OCI-M1 (cell line): ENCODE results near the gene DQX1.
A peak's percentile ranks its signal among the peaks of the same experiment; 100 is the strongest.

ENCODE experiments used
- DNase-seq: peaks from one replicate; lab custom pipeline; 2025; lab: John Stamatoyannopoulos, UW

The DQX1 gene

DNA sequence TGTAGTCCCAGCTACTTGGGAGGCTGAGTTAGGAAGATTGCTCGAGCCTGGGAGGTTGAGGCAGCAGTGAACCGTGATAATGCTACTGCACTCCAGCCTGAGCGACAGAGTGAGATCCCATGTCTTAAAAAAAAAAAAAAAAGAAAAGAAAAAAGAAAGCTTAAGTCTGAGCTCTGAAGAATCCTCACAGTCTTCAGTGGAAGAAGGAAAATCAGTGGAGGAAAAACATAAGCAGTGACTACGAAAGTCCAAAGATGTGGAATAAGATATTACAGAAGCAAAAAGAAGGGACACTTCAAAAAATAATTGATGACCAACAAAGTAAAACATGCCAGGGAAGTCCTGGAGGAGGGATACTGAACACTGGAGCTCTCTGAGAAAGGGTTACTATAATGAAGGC is 15.8 kb downstream of the DQX1 start:
- no peak for DNase-seq

DNA sequence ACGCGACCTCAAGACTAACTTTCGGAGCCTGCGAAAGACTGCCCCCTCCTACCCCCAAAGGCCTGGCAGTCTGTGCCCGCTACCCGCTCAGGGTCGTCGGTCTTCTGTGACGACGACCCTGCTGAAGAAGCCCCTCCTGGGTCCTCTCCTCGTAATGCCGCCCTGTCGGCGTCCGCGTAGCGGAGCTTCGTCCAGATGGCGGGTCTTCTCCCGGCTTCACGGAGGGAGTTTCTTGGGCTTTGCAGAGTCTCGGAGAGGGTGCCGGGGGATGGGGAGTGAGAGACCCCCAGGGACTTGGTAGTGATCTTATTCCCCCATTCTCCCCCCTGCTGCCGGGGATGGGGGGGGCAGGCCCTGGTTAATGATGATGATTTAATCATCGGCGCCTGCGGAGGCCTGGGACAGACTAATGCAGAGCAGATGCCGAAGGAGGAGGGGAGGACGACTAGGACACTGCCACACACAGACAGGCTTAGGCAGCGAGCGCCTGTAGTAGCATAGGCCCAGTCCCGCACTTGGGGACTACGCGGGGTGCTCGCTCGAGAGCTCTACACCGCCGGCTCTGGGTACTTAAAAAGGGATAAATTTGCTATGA is 18.0 kb downstream of the DQX1 start:
- DNase-seq = no peak

GRCh38 chr2:74507145-74507925 is 18.7 kb downstream of the DQX1 start, which contains the start of gene PCGF1:
Gene PCGF1, minus strand, starts transcription at chr2:74507695. Its CDS starts 27 bp downstream, at chr2:74507668.
- peak; percentile 97 for DNase-seq

- DNase-seq = no peak
These were observed 20.4 kb downstream of the DQX1 start for GRCh38 chr2:74505448-74506246.

DNA sequence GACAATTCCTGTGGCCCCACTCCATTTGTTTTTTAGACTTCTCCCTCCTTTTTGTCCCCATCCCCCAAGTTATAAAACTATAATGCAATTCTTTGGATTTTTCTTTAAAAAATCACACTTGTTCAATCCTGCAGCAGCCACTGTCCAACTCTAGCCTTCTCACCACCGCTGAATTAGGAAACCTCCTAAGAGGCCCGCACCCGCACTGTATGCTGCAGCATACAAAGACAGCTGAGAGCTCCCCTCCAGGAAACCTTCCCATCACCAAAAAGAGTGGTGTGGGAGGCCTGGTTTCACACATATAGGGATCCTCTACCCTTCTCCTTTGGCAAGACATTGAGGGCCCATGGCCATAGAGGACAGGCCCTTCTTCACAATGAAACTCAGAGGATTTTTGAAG is 21.4 kb downstream of the DQX1 start:
- DNase-seq = no peak

DNA sequence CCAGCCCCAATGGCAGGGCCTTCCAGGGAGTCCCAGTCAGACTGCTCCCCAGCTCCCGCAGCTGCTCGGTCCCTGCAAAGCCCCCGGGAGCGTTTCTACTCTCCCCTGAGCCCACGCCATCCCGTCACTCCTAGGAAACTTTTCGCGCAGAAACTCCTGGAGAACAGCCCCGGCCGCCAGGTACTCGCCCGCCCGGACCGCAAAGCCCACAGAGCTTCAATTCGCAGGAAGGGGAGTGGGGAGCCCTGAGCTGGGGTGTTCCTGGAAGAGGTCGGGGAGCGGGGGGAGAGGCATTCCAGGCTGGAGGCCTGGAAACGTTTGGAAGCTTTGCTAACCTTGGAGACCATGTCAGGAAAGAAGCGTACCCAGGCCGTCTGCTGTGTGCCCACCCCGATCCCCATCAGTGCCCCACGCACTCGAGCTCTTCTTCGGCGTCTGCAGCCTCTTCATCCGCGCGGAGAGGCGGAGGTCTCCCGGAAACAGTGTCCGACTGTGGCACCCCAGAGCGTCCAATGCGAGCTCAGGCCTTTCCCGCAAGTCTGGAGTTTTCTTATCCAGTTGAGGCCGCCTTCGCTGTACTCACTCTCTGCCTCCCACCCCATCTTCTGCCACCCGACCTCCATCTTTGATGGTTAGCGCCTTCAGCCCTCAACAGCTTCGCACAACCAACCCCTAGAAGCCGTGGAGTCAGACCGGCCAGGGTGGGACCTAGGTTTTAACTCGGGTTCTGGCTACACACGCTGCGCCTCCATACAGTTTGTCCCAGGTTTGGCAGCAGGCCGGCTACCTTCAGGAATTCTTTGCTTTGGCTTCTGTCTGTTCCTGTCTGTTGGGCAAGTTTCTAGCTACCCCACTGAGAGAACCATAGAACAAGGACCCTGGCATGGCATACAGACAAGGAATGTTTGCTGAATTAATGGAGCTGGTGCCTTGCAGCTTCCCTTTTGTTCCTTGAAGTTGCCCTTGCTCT is 22.2 kb downstream of the DQX1 start:
- no peak for DNase-seq

DNA sequence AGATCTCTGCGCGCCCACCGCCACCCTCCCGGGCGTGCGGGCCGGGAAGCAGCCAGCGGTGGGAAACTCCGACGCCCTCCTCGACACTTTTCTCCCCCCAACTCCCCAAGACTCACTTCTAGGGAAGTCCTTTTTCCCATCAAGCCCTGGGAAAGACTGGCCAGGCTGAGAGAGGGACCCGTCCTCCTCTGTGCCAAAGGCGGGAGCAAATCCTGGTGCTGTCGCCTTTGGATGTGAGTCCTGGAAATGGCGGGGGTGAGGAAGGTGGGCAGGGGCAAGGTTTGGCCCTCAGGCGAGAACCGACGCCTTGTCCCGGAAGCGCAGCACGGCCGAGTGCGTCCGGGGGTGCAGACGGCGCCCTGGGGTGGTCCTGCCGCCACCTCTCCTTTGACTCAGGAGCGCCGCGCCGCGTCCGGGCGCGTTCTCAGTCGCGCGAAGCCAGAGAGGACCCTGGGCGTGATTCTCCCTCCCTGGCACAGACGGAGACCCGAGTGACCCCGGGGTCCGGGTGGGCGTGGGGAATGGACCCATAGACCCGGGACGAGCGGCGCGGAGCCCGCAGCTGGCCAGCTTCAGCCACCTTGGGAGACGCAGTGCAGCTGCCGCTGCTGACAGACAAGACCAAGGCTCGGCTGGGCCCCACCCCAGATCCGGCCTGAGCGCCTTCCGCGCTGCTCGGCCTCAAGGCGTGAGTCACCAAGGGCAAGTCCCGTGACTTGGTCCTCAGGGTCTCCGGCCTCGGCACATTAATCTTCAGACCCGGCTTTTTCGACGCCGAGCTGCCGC is 23.1 kb downstream of the DQX1 start:
- no peak for DNase-seq

GRCh38 chr2:74502147-74502719 is 23.8 kb downstream of the DQX1 start:
- no peak for DNase-seq

DNA sequence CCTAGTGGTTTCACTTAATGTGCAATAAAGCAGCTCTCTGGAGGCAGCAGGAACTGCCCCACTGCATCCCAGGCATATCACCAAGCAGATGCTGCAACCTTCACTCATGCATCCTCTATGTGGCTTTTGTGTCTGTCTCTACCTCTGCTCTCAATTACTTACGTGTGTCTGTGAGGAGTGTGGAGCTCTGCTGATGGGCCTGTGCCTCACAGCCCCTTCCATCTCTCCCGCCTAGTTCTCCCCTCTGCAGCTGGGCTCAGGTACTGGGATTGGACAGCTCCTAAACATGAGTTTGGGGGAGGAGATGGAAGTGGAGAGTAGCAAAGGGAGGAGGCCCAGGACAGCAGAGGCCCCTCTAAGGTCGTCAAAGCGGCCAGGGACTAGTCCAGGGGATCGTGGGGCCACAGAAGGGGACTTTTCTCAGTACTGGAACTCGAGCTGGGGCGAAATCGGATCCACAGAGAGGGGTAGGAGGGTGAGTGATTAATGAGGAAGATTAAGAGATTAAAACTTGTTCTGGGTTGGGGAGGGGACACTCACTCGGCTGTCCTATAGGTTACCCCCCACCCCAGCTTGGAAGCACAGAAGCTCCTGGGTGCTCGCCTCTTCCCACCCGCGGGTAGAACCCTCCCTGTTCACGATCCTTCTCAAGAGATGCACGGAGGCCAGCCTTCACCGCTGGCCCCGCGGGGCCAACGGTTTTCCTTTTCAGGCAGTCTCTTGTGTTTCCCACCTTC is 24.5 kb downstream of the DQX1 start:
- no peak for DNase-seq

DNA sequence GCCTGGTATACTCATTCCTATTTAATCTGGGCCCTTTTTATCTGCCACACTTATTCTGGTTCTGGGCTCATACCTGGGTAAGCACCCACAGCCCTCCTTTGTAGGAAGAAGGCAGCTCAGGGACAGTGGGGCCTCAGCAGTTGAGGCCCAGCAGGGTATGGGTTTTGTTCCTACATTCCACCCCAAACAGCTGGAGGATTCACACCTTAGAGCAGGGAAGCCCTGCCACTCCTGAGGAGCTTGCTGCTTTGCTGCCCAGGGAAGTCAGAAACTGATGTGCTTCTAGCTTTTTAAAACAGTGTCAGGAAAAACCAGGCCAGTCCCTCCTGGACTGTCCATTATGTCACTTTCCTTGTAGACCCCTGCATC is 25.5 kb downstream of the DQX1 start:
- no peak for DNase-seq

DNA sequence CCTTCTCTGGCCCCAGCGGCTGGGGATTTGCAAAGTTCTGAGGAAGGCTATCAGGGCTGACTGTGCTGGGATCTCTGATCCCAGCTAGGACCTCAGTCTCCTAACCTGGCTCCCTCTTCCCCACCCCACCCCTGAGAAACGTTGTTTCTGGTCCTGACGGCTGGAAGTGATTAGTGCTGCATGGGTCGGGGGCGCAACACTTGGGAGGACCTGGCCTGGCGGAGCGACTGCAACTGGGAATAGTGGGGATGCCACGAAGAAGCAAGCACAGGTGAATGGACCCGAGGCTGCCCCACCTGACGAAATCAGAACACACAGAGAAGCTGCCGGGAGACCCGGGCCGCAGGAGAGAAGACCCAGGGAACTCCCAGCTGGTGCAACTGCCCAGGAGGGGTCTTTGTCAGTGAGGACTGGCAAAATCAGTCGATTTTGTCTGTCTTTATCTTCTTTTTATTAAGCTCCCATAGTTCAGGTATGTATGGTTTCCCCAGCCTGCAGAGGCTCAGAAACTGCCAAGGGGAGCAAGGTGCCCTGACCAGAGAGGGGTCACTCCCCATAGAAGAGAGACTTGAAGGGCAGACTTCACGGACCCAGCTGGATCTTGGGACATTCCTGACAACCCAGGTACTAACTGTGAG is 26.0 kb downstream of the DQX1 start:
- no peak for DNase-seq

- no peak for DNase-seq
These were observed 26.6 kb downstream of the DQX1 start, which contains the start of gene LBX2 for GRCh38 chr2:74499267-74499939. Gene LBX2, minus strand, starts transcription at chr2:74499603. Its CDS starts 66 bp downstream, at chr2:74499537.

- no peak for DNase-seq
These were observed 27.3 kb downstream of the DQX1 start for GRCh38 chr2:74498500-74499266.

DNA sequence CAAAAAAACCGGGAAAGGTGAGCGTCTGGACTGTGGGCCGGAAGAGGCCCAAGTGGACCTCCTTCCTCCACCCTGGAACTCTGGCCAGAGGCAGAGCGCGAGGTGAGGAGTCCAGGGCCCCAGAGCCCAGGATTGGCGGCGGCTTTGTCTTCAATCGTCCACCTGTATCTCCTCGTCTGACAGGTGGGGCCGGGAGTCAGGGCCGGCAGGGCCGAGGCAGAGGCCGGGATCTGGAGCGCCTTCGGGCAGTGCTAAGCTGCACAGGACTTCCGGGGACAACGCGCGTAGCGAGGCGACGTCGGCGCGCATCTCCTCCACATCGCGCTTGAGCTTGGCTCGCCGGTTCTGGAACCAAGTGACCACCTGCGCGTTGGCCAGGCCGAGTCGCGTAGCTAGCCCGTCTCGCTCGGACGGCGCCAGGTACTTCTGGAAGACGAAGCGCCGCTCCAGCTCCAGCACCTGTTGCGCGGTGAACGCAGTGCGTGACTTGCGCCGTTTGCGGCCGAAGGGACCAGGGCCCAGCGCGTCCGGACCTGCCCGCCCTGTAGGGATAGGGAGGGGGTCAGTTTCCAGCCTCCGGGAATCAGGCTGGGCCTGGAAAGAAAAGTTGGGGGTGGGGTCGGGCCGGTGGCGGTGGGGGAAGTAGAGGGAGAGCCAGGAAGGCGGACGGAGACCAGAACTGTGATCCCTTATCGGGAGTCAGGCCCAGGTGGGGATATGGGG is 28.1 kb downstream of the DQX1 start:
- no peak for DNase-seq

DNA sequence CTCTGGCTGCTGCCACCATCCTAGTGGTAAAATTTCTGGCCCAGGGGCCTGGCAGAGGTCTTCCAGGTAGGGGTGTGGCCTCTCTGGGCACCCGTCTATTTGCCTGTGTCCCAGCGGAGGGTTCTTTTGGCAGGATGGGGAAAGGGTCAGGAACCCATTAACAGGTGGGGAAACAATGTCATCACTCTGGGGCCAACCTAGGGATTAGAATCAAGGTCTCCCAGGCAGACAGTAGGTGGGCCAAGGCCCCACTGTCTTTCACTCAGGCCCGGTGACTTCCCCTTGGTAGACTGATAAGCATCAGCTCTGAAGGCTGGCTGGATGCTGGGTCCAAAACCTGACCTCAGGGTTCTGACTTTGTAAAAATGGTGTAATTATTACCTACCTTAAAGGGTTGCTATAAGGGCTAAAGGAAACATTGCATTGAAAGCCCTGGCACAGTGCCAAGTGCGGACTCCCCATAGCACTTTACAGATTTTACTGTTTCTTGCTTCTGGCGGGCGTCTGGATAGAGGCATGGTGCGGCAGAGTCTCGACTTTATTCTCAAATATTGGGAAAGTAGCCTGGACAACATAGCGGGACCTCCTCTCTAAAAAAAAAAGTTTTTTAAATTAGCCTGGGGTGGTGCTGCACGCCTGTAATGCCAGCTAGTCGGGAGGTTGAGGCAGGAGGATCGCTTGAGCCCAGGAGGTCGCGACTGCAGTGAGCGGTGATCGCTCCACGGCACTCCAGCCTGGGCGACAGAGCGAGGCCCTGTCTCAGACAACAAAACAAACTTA is 28.8 kb downstream of the DQX1 start:
- no peak for DNase-seq

DNA sequence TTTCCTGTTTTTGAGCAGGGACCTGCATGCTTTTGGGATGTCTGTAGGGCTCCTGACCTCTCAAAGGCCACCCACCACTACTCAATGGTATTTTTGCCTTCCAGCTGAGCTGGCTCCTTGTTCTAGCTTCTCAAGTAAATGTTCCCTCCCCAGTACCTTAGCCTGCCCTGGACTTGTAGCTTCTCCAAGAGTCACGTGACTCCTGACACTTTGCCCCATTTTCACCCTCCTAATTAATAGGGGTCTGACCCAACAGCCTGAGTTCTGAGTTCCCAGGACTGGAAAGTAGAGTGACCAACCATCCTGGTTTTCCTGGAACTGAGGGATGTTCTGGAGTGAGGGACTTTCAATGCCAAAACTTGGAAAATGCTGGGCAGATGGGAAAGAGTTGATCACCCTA is 30.6 kb downstream of the DQX1 start:
- no peak for DNase-seq
